DOHH2 (cell line): ENCODE results near the gene CSNK1G2.

Experiments used
- H3F3A ChIP-seq: fragments of 200-600 bp; sonication (generic), shearing (Covaris generic); 2 replicates; pipeline ENCODE4 v1.6.0; 2016; ENCODE audit warnings: antibody characterized with exemption, mild to moderate bottlenecking; ENCODE audit not compliant: control insufficient read depth, insufficient read depth
- H3K27ac ChIP-seq: fragments of 200-600 bp; sonication (generic); 2 replicates; pipeline ENCODE4 v1.5.1; 2014; ENCODE audit warnings: low read depth, mild to moderate bottlenecking, low read length, moderate library complexity
- H3K27me3 ChIP-seq: fragments of 200-600 bp; sonication (generic); 2 replicates; pipeline ENCODE4 v1.6.1; 2014; ENCODE audit warnings: mild to moderate bottlenecking, low read length, mixed read lengths; ENCODE audit not compliant: control insufficient read depth
- H3K36me3 ChIP-seq: fragments of 200-600 bp; sonication (generic); 2 replicates; pipeline ENCODE4 v1.6.1; 2014; ENCODE audit warnings: mild to moderate bottlenecking, low read length, moderate library complexity, mixed read lengths; ENCODE audit not compliant: control insufficient read depth
- H3K4me1 ChIP-seq: fragments of 200-600 bp; sonication (generic); 2 replicates; pipeline ENCODE4 v1.6.1; 2014; ENCODE audit warnings: mild to moderate bottlenecking, low read length, mixed read lengths; ENCODE audit not compliant: control insufficient read depth
- H3K4me2 ChIP-seq: fragments of 200-600 bp; sonication (generic); 2 replicates; pipeline ENCODE4 v1.6.0; 2014; ENCODE audit warnings: mild to moderate bottlenecking, low read length, moderate library complexity
- H3K4me3 ChIP-seq: fragments of 200-600 bp; sonication (generic); 2 replicates; pipeline ENCODE4 v1.5.1; 2014; ENCODE audit warnings: mild to moderate bottlenecking, low read length, mixed read lengths
- H3K79me2 ChIP-seq: fragments of 200-600 bp; sonication (generic); 2 replicates; pipeline ENCODE4 v1.6.1; 2014; ENCODE audit warnings: mild to moderate bottlenecking, low read length, mixed read lengths; ENCODE audit not compliant: control insufficient read depth
- H3K9me2 ChIP-seq: fragments of 200-600 bp; sonication (generic); replicated peaks from 2 replicates; pipeline ENCODE4 v1.6.1; 2014; ENCODE audit warnings: mild to moderate bottlenecking, low read length, mixed read lengths; ENCODE audit not compliant: control insufficient read depth
- H3K9me3 ChIP-seq: fragments of 200-600 bp; sonication (generic); 2 replicates; pipeline ENCODE4 v1.6.1; 2014; ENCODE audit warnings: antibody characterized with exemption, low read length, mixed read lengths; ENCODE audit not compliant: control insufficient read depth, insufficient read depth
- H4K20me1 ChIP-seq: fragments of 200-600 bp; sonication (generic); 2 replicates; pipeline ENCODE4 v1.6.0; 2014; ENCODE audit warnings: low read depth, mild to moderate bottlenecking, antibody characterized with exemption, low read length, moderate library complexity; ENCODE audit not compliant: control insufficient read depth, insufficient read depth
- CTCF ChIP-seq: fragments of 200-600 bp; sonication (generic); IDR thresholded peaks from one replicate; pipeline ENCODE4 v1.5.1; 2014; ENCODE audit warnings: antibody characterized with exemption, mild to moderate bottlenecking, low read depth, low read length; ENCODE audit not compliant: poor library complexity, severe bottlenecking
- EZH2phosphoT487 ChIP-seq: fragments of 200-600 bp; sonication (generic); IDR thresholded peaks from 2 replicates; pipeline ENCODE4 v1.6.1; 2017; ENCODE audit warnings: borderline replicate concordance, mild to moderate bottlenecking, antibody characterized with exemption, low read length, moderate library complexity, mixed read lengths

Gene CSNK1G2

GRCh38 chr19:1932395-1932794 is 8.6 kb upstream of the CSNK1G2 start:
- Histone ChIP-seq H3K4me2 (0 out of 2 replicates have a peak overlapping the region, but pooled peaks have one; percentile 47), H3K27me3 (peaks cover 8% of the 10 kb centered on the region), H3K9me2 (no peaks in the 10 kb centered on the region), H3K4me1 (peaks cover 36% of the 10 kb centered on the region), H3K4me3 (no peak overlapping the region), H3K27ac (no peak overlapping the region), H3K79me2 (no peaks in the 10 kb centered on the region), H3K36me3 (no peaks in the 10 kb centered on the region), H4K20me1 (no peaks in the 10 kb centered on the region), H3F3A (peaks cover 5% of the 10 kb centered on the region; the same call in 1 of the 2 replicates), H3K9me3 (peaks cover 13% of the 10 kb centered on the region)
- TF ChIP-seq CTCF (no peak), EZH2phosphoT487 (no peak)

DNA sequence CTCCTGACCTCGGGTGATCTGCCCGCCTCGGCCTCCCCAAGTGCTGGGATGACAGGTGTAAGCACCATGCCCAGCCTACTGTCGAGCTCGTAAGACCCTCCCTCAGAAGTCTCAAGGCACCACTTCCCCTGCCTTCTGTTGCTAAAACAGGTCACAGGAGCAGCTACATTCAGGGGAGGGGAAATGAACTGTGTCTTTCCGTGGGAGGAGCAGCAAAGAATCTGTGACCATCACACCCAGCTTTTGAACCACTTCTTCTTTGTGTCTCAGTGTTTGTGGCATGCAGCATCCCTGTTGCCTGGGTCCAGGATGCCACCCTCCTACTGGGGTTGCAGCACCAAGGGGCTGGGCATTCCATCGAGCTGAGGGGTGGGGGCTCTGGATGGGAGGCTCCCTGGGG is 7.7 kb upstream of the CSNK1G2 start:
- no peak overlapping the region for H3K27ac ChIP-seq
- H3K9me3 ChIP-seq, result peaks cover 13% of the 10 kb centered on the region
- no peaks in the 10 kb centered on the region for H4K20me1 ChIP-seq
- peaks cover 5% of the 10 kb centered on the region; the same call in 1 of the 2 replicates for H3F3A ChIP-seq
- H3K27me3 ChIP-seq, result peaks cover 8% of the 10 kb centered on the region
- H3K4me1 ChIP-seq, result peaks cover 36% of the 10 kb centered on the region
- H3K36me3 ChIP-seq, result no peaks in the 10 kb centered on the region
- peak overlapping the region; percentile 10 for H3K4me3 ChIP-seq
- no peaks in the 10 kb centered on the region for H3K79me2 ChIP-seq
- peak overlapping the region; percentile 47 for H3K4me2 ChIP-seq
- TF ChIP-seq EZH2phosphoT487 (no peak), CTCF (no peak)
- H3K9me2 ChIP-seq, result no peaks in the 10 kb centered on the region

GRCh38 chr19:1933942-1934341 is 7.0 kb upstream of the CSNK1G2 start:
- Histone ChIP-seq H3K27me3 (peaks cover 7% of the 10 kb centered on the region), H3K4me1 (peaks cover 34% of the 10 kb centered on the region), H3K79me2 (no peaks in the 10 kb centered on the region), H3K27ac (no peak overlapping the region), H3K36me3 (no peaks in the 10 kb centered on the region), H3F3A (peaks cover 5% of the 10 kb centered on the region; the same call in 1 of the 2 replicates), H3K4me2 (no peak overlapping the region; the same call in 1 of the 2 replicates), H4K20me1 (no peaks in the 10 kb centered on the region), H3K9me3 (peaks cover 13% of the 10 kb centered on the region), H3K9me2 (no peaks in the 10 kb centered on the region), H3K4me3 (no peak overlapping the region)
- TF ChIP-seq EZH2phosphoT487, result no peak
- TF ChIP-seq CTCF, result no peak
